CD4-positive, alpha-beta memory T cell (primary cell): Measurements from ENCODE around the gene CACNA1C. TPM values are rescaled to one million over a fixed set of nuclear protein-coding genes. Genes with fewer than 3 reads are reported as not detected.

Source experiments
- CTCF ChIA-PET: fragments of 350-600 bp; sonication (Branson Sonifier 250); formaldehyde crosslinking; loops from one replicate; lab custom pipeline; 2021; ENCODE audit warnings: inconsistent platforms; ENCODE audit not compliant: partially characterized antibody; lab: Charles Lee
- POLR2A ChIA-PET: fragments of 350-600 bp; sonication (Branson Sonifier 250); formaldehyde crosslinking; loops from one replicate; lab custom pipeline; 2021; ENCODE audit not compliant: partially characterized antibody; lab: Charles Lee
- DNase-seq, 5 donors: peaks; one replicate each; pipeline versions ENCODE4 v3.0.0 to v3.0.0-alpha.2; 2020 to 2022; ENCODE audit warnings: mixed read lengths in 1 of 5
- H3K27ac ChIP-seq: one replicate; pipeline ENCODE4 v1.7.0; 2013; ENCODE audit warnings: low read depth, low read length
- H3K27me3 ChIP-seq: 2 replicates; pipeline ENCODE4 v1.7.0; 2013; ENCODE audit warnings: mild to moderate bottlenecking, low read length, moderate library complexity; ENCODE audit not compliant: insufficient read depth
- H3K36me3 ChIP-seq: 2 replicates; pipeline ENCODE4 v1.7.0; 2013; ENCODE audit warnings: mild to moderate bottlenecking, low read length, moderate library complexity; ENCODE audit not compliant: insufficient read depth
- H3K4me1 ChIP-seq: 2 replicates; pipeline ENCODE4 v1.7.0; 2013; ENCODE audit warnings: mild to moderate bottlenecking, low read length, moderate library complexity; ENCODE audit not compliant: insufficient read depth
- H3K4me3 ChIP-seq, 2 donors: one replicate each; pipeline ENCODE4 v1.7.0; 2013; ENCODE audit warnings: low read length in 2 of 2, mild to moderate bottlenecking in 1 of 2
- H3K9me3 ChIP-seq, 2 donors: one replicate each; pipeline ENCODE4 v1.7.0; 2013; ENCODE audit warnings: low read length in 2 of 2, control low read depth in 1 of 2; ENCODE audit not compliant: control insufficient read depth in 1 of 2
- H3K27ac Mint-ChIP-seq, 7 donors: one replicate each; pipeline ENCODE4 v1.8.0; 2020 to 2021; ENCODE audit warnings: mixed read lengths in 7 of 7, mild to moderate bottlenecking in 6 of 7, inconsistent platforms in 3 of 7, moderate library complexity in 3 of 7
- H3K27me3 Mint-ChIP-seq, 2 donors: one replicate each; pipeline ENCODE4 v1.8.0; 2020 to 2021; ENCODE audit warnings: mixed read lengths in 2 of 2
- H3K36me3 Mint-ChIP-seq, 2 donors: one replicate each; pipeline ENCODE4 v1.8.0; 2020 to 2021; ENCODE audit warnings: mixed read lengths in 2 of 2, inconsistent platforms in 1 of 2, mild to moderate bottlenecking in 1 of 2
- H3K4me1 Mint-ChIP-seq, 4 donors: one replicate each; pipeline ENCODE4 v1.8.0; 2020 to 2021; ENCODE audit warnings: mixed read lengths in 4 of 4, mild to moderate bottlenecking in 1 of 4
- H3K4me3 Mint-ChIP-seq, 8 donors: one replicate each; pipeline ENCODE4 v1.8.0; 2020 to 2021; ENCODE audit warnings: mixed read lengths in 8 of 8, mild to moderate bottlenecking in 7 of 8, moderate library complexity in 6 of 8, inconsistent platforms in 3 of 8
- H3K9me3 Mint-ChIP-seq, 8 donors: one replicate each; pipeline ENCODE4 v1.8.0; 2020 to 2021; ENCODE audit warnings: mixed read lengths in 8 of 8, mild to moderate bottlenecking in 5 of 8, inconsistent platforms in 3 of 8, moderate library complexity in 1 of 8
- intact Hi-C: fragments of 100-400 bp; cut with micrococcal nuclease; formaldehyde crosslinking; loops from one replicate; pipeline ENCODE4 v1.15.1; 2023
- polyA plus RNA-seq, 2 donors: library from polyadenylated mRNA; unstranded; fragments of 300-500 nt; fragmentation: Illumina TruSeq; gene quantifications; one replicate each; pipeline ENCODE4 v1.2.3, GENCODE V29; 2021
- total RNA-seq, 2 experiments: library from RNA; stranded (reverse); gene quantifications; one replicate each; pipeline ENCODE4 v1.2.3, GENCODE V29; 2021

Gene CACNA1C
- total and polyA plus RNA-seq, 4 experiments from 2014 or later, result 0.05 to 0.21 (median 0.07) TPM

- Mint-ChIP-seq H3K4me3 (no peak overlapping the region), H3K27me3 (peaks cover 4% of the 10 kb centered on the region in 2 donors), H3K9me3 (no peaks in the 10 kb centered on the region), H3K4me1 (no peaks in the 10 kb centered on the region), H3K27ac (no peak overlapping the region), H3K36me3 (no peaks in the 10 kb centered on the region)
- H3K27me3 ChIP-seq, result no peaks in the 10 kb centered on the region
- intact Hi-C loops, result no loop called here
- ChIA-PET CTCF (no interaction called here), POLR2A (no interaction called here)
- H3K36me3 ChIP-seq, result no peaks in the 10 kb centered on the region
- H3K27ac ChIP-seq, result no peak overlapping the region
- H3K4me3 ChIP-seq, result no peak overlapping the region
- H3K9me3 ChIP-seq, result no peaks in the 10 kb centered on the region
- no peak for DNase-seq
- H3K4me1 ChIP-seq, result no peaks in the 10 kb centered on the region
Measured at GRCh38 chr12:2479851-2480535, 427.2 kb downstream of the CACNA1C start.

GRCh38 chr12:2481346-2481745, 428.6 kb downstream of the CACNA1C start:
- no peaks in the 10 kb centered on the region for H3K27me3 ChIP-seq
- Mint-ChIP-seq H3K4me3 (no peak overlapping the region), H3K36me3 (no peaks in the 10 kb centered on the region), H3K27ac (no peak overlapping the region), H3K9me3 (no peaks in the 10 kb centered on the region), H3K4me1 (no peaks in the 10 kb centered on the region), H3K27me3 (peaks cover 3 to 4% of the 10 kb centered on the region in 2 donors)
- H3K4me1 ChIP-seq, result no peaks in the 10 kb centered on the region
- no peaks in the 10 kb centered on the region for H3K36me3 ChIP-seq
- POLR2A ChIA-PET, result no interaction called here
- H3K9me3 ChIP-seq, result no peaks in the 10 kb centered on the region
- H3K4me3 ChIP-seq, result no peak overlapping the region
- CTCF ChIA-PET, result no interaction called here
- H3K27ac ChIP-seq, result no peak overlapping the region
- intact Hi-C loops, result no loop called here
- DNase-seq, result no peak

- Mint-ChIP-seq H3K9me3 (no peaks in the 10 kb centered on the region), H3K4me3 (no peak overlapping the region), H3K27ac (no peak overlapping the region), H3K4me1 (no peaks in the 10 kb centered on the region), H3K27me3 (peaks cover 3 to 5% of the 10 kb centered on the region in 2 donors), H3K36me3 (no peaks in the 10 kb centered on the region)
- ChIA-PET POLR2A (no interaction called here), CTCF (no interaction called here)
- Histone ChIP-seq H3K9me3 (no peaks in the 10 kb centered on the region), H3K27ac (no peak overlapping the region), H3K36me3 (no peaks in the 10 kb centered on the region), H3K27me3 (no peaks in the 10 kb centered on the region), H3K4me3 (no peak overlapping the region), H3K4me1 (no peaks in the 10 kb centered on the region)
- intact Hi-C loops, result no loop called here
- DNase-seq, result no peak
Measured at GRCh38 chr12:2481951-2482350, 429.2 kb downstream of the CACNA1C start.

DNA sequence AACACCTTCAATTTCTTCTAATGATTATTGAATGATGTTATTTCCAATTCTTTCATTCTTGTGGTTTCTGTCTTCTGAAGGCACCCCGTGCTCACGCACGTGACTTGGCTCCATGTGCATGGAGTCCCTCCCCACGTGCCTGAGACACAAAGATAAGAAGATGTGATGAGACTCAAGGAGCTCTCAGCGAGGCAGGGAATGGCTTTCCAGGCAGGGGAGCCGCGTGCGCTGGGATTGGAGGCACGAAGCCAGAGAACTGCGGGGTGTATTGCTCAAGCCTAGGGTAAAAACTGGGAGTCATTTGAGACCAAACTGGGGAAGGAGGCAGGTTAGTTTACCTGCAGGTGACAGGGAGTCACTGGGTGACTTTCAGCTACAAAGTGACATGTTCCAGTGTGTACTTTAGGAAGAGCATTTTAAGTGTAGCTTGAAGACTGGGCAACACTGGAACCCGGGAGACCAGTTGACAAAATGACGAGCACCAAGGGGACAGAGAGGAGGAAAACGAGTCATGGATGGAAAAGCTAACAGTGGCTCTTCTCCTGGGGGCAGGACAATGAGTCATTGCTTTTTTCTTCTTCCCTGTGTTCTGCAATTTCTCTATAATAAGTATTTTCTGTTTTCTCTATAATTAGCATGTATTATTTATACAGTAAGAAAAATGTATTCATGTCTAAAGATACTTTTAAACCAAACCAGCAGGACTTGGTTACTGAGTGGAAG, 430.3 kb downstream of the CACNA1C start:
- no peak overlapping the region for H3K4me3 Mint-ChIP-seq

DNA sequence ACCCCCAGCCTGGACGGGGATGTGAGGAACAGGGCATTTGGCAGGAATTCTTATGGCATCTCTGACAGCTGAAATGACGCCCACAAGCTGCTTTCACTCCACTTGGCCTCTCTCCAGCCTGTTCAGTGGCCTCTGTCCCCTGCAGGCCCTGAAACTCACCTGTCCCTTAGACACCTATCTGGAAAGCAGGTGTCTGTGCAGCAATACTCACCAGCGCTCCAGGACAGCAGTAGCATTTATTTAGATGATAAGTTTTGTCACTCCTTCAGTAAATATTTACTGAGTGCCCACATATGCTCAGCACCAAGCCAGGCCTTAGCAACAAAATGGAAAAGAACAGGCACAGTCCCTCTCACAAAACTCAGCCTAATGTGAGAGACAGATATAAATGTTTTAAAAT, 430.9 kb downstream of the CACNA1C start:
- Mint-ChIP-seq H3K4me1 (no peaks in the 10 kb centered on the region), H3K27ac (no peak overlapping the region), H3K9me3 (no peaks in the 10 kb centered on the region), H3K27me3 (peaks cover 4 to 7% of the 10 kb centered on the region in 2 donors), H3K36me3 (no peaks in the 10 kb centered on the region), H3K4me3 (no peak overlapping the region)
- H3K27me3 ChIP-seq, result no peaks in the 10 kb centered on the region
- DNase-seq, result no peak
- H3K36me3 ChIP-seq, result no peaks in the 10 kb centered on the region
- POLR2A ChIA-PET, result no interaction called here
- CTCF ChIA-PET, result no interaction called here
- no peaks in the 10 kb centered on the region for H3K9me3 ChIP-seq
- H3K27ac ChIP-seq, result no peak overlapping the region
- intact Hi-C loops, result no loop called here
- no peak overlapping the region for H3K4me3 ChIP-seq
- no peaks in the 10 kb centered on the region for H3K4me1 ChIP-seq

More for the DNA sequence above, 430.3 kb downstream of the CACNA1C start:
- ChIA-PET POLR2A (no interaction called here), CTCF (no interaction called here)
- Mint-ChIP-seq H3K9me3 (no peaks in the 10 kb centered on the region), H3K27me3 (peaks cover 3 to 7% of the 10 kb centered on the region in 2 donors), H3K36me3 (no peaks in the 10 kb centered on the region), H3K27ac (no peak overlapping the region), H3K4me1 (no peaks in the 10 kb centered on the region)
- no peak overlapping the region for H3K27ac ChIP-seq
- no peaks in the 10 kb centered on the region for H3K27me3 ChIP-seq
- intact Hi-C loops, result no loop called here
- no peaks in the 10 kb centered on the region for H3K9me3 ChIP-seq
- H3K4me1 ChIP-seq, result no peaks in the 10 kb centered on the region
- no peaks in the 10 kb centered on the region for H3K36me3 ChIP-seq
- no peak for DNase-seq
- no peak overlapping the region for H3K4me3 ChIP-seq

GRCh38 chr12:2484141-2484776, 431.5 kb downstream of the CACNA1C start:
- no peaks in the 10 kb centered on the region for H3K27me3 ChIP-seq
- no peak for DNase-seq
- H3K27ac Mint-ChIP-seq, result no peak overlapping the region
- intact Hi-C loops, result no loop called here
- H3K9me3 ChIP-seq, result no peaks in the 10 kb centered on the region
- H3K4me1 Mint-ChIP-seq, result no peaks in the 10 kb centered on the region
- CTCF ChIA-PET, result no interaction called here
- H3K36me3 Mint-ChIP-seq, result no peaks in the 10 kb centered on the region
- H3K27ac ChIP-seq, result no peak overlapping the region
- no peak overlapping the region for H3K4me3 Mint-ChIP-seq
- peaks cover 5 to 7% of the 10 kb centered on the region in 2 donors for H3K27me3 Mint-ChIP-seq
- POLR2A ChIA-PET, result no interaction called here
- H3K4me3 ChIP-seq, result no peak overlapping the region
- no peaks in the 10 kb centered on the region for H3K4me1 ChIP-seq
- no peaks in the 10 kb centered on the region for H3K9me3 Mint-ChIP-seq
- no peaks in the 10 kb centered on the region for H3K36me3 ChIP-seq

DNA sequence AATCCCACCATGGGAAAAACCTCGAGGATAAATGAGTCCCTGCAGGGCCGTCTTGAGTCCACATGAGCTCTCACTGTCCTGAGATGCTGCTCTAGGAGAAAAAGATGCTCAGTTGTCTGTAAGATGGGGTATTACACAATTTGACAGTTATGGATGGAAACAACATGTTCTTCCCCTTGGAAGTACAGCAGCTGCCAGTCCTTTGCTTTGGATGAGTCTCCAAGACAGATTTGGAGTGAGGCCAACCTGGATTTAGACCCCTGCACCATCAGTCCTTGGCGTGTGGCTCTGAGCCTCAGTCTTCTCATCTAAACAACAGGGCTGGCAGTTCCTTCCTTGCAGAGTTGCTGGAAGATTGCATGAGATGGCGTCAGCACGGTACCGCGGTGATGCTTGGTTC, 432.9 kb downstream of the CACNA1C start:
- Histone ChIP-seq H3K9me3 (no peaks in the 10 kb centered on the region), H3K27me3 (no peaks in the 10 kb centered on the region), H3K4me3 (no peak overlapping the region), H3K4me1 (no peaks in the 10 kb centered on the region), H3K27ac (no peak overlapping the region), H3K36me3 (no peaks in the 10 kb centered on the region)
- Mint-ChIP-seq H3K4me1 (no peaks in the 10 kb centered on the region), H3K9me3 (no peaks in the 10 kb centered on the region), H3K36me3 (no peaks in the 10 kb centered on the region), H3K4me3 (no peak overlapping the region), H3K27ac (no peak overlapping the region), H3K27me3 (peaks cover 5 to 7% of the 10 kb centered on the region in 2 donors)
- POLR2A ChIA-PET, result no interaction called here
- CTCF ChIA-PET, result no interaction called here
- no peak for DNase-seq
- intact Hi-C loops, result no loop called here
